ENCODE results near the gene ZBTB20.

The ZBTB20 gene

DNA sequence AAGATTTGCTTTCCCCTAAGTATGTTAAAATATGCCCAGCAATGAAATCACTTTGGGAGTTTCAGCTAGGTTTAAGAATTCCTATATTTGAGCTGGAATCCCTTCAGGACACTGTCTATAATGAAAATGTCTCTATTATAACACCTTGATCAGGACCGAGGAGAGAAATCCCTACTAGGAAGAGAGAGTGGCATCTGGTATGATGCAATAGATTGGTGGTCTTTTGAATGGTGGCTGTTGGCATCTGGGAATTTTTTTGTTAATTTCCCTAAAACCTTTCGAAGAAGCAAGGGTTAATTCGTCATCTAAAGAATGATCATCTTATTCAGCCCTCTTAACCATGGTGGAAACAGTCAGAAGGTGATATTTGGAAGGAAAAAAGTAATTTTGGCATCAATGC lies 810.2 kb downstream of the ZBTB20 start:
- Histone ChIP-seq H3K27me3 (replicated peaks; ENCODE audit: insufficient read depth, low read length) (no peaks in the 10 kb centered on the region), H3K36me3 (replicated peaks; ENCODE audit: insufficient read depth, low read length) (no peaks in the 10 kb centered on the region), H4K20me1 (ENCODE audit: insufficient read depth, low read length) (no peaks in the 10 kb centered on the region), H3K27ac (ENCODE audit: low read length) (no peak overlapping the region), H3F3A (ENCODE audit: insufficient read depth, low read length) (peaks cover 6% of the 10 kb centered on the region), H3K9me2 (replicated peaks; ENCODE audit: insufficient read depth, low read length) (no peaks in the 10 kb centered on the region), H2AFZ (ENCODE audit: low read length) (no peak overlapping the region), H3K4me2 (ENCODE audit: low read depth, low read length) (no peak overlapping the region), H3K9ac (ENCODE audit: low read length) (no peak overlapping the region), H3K4me1 (ENCODE audit: low read length) (peaks cover 22% of the 10 kb centered on the region), H3K79me2 (ENCODE audit: low read length) (no peaks in the 10 kb centered on the region), H3K9me3 (replicated peaks; ENCODE audit: insufficient read depth, low read length) (no peaks in the 10 kb centered on the region), H3K4me3 (ENCODE audit: low read length) (no peak overlapping the region)
- TF ChIP-seq, protein P1, sequence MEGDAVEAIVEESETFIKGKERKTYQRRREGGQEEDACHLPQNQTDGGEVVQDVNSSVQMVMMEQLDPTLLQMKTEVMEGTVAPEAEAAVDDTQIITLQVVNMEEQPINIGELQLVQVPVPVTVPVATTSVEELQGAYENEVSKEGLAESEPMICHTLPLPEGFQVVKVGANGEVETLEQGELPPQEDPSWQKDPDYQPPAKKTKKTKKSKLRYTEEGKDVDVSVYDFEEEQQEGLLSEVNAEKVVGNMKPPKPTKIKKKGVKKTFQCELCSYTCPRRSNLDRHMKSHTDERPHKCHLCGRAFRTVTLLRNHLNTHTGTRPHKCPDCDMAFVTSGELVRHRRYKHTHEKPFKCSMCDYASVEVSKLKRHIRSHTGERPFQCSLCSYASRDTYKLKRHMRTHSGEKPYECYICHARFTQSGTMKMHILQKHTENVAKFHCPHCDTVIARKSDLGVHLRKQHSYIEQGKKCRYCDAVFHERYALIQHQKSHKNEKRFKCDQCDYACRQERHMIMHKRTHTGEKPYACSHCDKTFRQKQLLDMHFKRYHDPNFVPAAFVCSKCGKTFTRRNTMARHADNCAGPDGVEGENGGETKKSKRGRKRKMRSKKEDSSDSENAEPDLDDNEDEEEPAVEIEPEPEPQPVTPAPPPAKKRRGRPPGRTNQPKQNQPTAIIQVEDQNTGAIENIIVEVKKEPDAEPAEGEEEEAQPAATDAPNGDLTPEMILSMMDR (IDR thresholded peaks at IDR 0.05; ENCODE audit: low read length), result no peak
- TF ChIP-seq EZH2 (optimal IDR thresholded peaks at IDR 0.05; ENCODE audit: low read depth, low read length) (no peak), EZH2phosphoT487 (IDR thresholded peaks at IDR 0.05; ENCODE audit: low read length) (no peak)
- no peak for DNase-seq

DNA sequence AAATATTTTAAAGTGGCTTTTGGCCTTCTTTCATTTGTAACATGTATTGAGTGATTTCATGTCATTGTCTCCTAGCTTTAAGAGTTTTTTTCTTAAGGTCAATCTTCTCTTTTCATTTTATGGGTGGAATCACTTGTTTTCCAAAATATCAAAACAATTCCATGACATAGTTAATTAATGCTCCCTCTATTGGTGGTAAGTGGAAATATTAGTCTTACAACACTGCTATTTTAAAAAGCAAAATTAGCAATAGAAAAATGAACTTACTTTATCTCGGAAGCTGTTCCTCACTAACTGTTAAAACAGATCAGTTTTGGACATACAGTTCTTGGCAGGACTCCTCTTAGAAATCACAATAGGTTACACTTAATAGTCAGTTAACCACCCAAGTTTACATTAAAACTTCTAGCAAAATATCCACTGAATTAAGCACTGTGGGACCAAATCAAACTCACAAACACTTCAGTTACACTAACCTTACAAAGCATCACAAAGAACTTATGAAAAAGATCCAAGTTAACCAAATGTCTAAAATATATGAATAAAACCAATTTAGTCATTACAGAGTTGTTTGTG lies 810.9 kb downstream of the ZBTB20 start:
- Histone ChIP-seq H3K27me3 (replicated peaks; ENCODE audit: insufficient read depth, low read length) (no peaks in the 10 kb centered on the region), H3K9ac (ENCODE audit: low read length) (no peak overlapping the region), H4K20me1 (ENCODE audit: insufficient read depth, low read length) (no peaks in the 10 kb centered on the region), H3K9me2 (replicated peaks; ENCODE audit: insufficient read depth, low read length) (no peaks in the 10 kb centered on the region), H3K27ac (ENCODE audit: low read length) (no peak overlapping the region), H3K4me2 (ENCODE audit: low read depth, low read length) (no peak overlapping the region), H2AFZ (ENCODE audit: low read length) (no peak overlapping the region), H3K9me3 (replicated peaks; ENCODE audit: insufficient read depth, low read length) (no peaks in the 10 kb centered on the region), H3F3A (ENCODE audit: insufficient read depth, low read length) (peaks cover 6% of the 10 kb centered on the region), H3K4me3 (ENCODE audit: low read length) (no peak overlapping the region), H3K4me1 (ENCODE audit: low read length) (peaks cover 22% of the 10 kb centered on the region), H3K36me3 (replicated peaks; ENCODE audit: insufficient read depth, low read length) (no peaks in the 10 kb centered on the region), H3K79me2 (ENCODE audit: low read length) (no peaks in the 10 kb centered on the region)
- DNase-seq, result peak; percentile 23
- TF ChIP-seq EZH2phosphoT487 (IDR thresholded peaks at IDR 0.05; ENCODE audit: low read length) (no peak), EZH2 (optimal IDR thresholded peaks at IDR 0.05; ENCODE audit: low read depth, low read length) (no peak)
- TF ChIP-seq, protein P1 (IDR thresholded peaks at IDR 0.05; ENCODE audit: low read length), result peak; percentile 58

DNA sequence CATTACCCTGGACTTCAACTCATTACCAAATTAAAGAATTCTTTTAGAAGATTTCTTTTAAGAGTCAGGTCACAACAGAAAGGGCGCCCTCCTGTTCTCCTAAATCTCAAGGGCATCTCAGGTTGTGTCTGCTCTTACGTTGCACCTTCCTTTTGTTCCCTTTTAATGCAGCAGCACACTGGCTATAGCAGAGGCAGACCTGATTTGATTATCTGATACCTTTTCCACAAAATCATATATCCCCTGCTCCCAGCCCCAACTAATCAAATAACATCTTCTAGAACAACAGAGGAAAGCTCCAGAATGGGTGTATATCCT lies 813.2 kb downstream of the ZBTB20 start:
- no peak for DNase-seq
- no peaks in the 10 kb centered on the region for H3K9me3 ChIP-seq (replicated peaks; ENCODE audit: insufficient read depth, low read length)
- H3K9ac ChIP-seq (ENCODE audit: low read length), result no peak overlapping the region
- no peak overlapping the region for H3K4me2 ChIP-seq (ENCODE audit: low read depth, low read length)
- H3K27ac ChIP-seq (ENCODE audit: low read length), result no peak overlapping the region
- H3K79me2 ChIP-seq (ENCODE audit: low read length), result no peaks in the 10 kb centered on the region
- no peak overlapping the region for H2AFZ ChIP-seq (ENCODE audit: low read length)
- no peak overlapping the region for H3K4me3 ChIP-seq (ENCODE audit: low read length)
- no peak for TF ChIP-seq EZH2phosphoT487 (IDR thresholded peaks at IDR 0.05; ENCODE audit: low read length)
- TF ChIP-seq, protein P1 (IDR thresholded peaks at IDR 0.05; ENCODE audit: low read length), result no peak
- TF ChIP-seq EZH2 (optimal IDR thresholded peaks at IDR 0.05; ENCODE audit: low read depth, low read length), result no peak
- no peaks in the 10 kb centered on the region for H3K9me2 ChIP-seq (replicated peaks; ENCODE audit: insufficient read depth, low read length)
- no peaks in the 10 kb centered on the region for H3K36me3 ChIP-seq (replicated peaks; ENCODE audit: insufficient read depth, low read length)
- peaks cover 22% of the 10 kb centered on the region for H3K4me1 ChIP-seq (ENCODE audit: low read length)
- no peaks in the 10 kb centered on the region for H4K20me1 ChIP-seq (ENCODE audit: insufficient read depth, low read length)
- H3K27me3 ChIP-seq (replicated peaks; ENCODE audit: insufficient read depth, low read length), result no peaks in the 10 kb centered on the region
- H3F3A ChIP-seq (ENCODE audit: insufficient read depth, low read length), result peaks cover 6% of the 10 kb centered on the region

Measured in MM.1S (cell line).